HCT116 (cell line): ENCODE data around the gene ST7. TPM values are rescaled to one million over a fixed set of nuclear protein-coding genes. Genes with fewer than 3 reads are reported as not detected.

Experiments
- ATAC-seq: fragments of 200-7000 bp; cut with Tn5 transposase; 2 replicates; pipeline ENCODE4 v1.9.1; 2020; ENCODE audit warnings: mild to moderate bottlenecking, moderate library complexity
- BruUV-seq: library from RNA; stranded (reverse); fragments of 400-500 nt; replicated peaks from 2 replicates; lab custom pipeline; 2021; lab: Mats Ljungman, UMichigan
- CTCF ChIA-PET: fragments of 300-600 bp; sonication (Branson Sonifier 250); formaldehyde crosslinking; loops from one replicate; lab custom pipeline; 2021; ENCODE audit warnings: antibody characterized with exemption; lab: Charles Lee
- POLR2A ChIA-PET: fragments of 300-600, 350-600 bp; sonication (Branson Sonifier 250); formaldehyde crosslinking; loops from one replicate; lab custom pipeline; 2021; ENCODE audit warnings: antibody characterized with exemption; lab: Charles Lee
- RAD21 ChIA-PET, 2 experiments: fragments of 300-600 bp; sonication (Branson Sonifier 250); formaldehyde crosslinking; loops; one replicate each; lab custom pipeline; 2023; ENCODE audit warnings: low total read pairs in 2 of 2; ENCODE audit not compliant: uncharacterized antibody in 2 of 2, unreplicated experiment in 2 of 2, low non-redundant PET in 1 of 2; lab: Charles Lee
- DNase-seq: peaks from one replicate; pipeline ENCODE4 v3.0.0-alpha.2; 2010; ENCODE audit warnings: low read depth, low spot score
- H2AFZ ChIP-seq: fragments of 200-600 bp; shearing (Covaris generic), sonication (generic); 2 replicates; pipeline ENCODE4 v1.6.1; 2017; ENCODE audit warnings: low read depth, mixed run types, mixed read lengths, antibody characterized with exemption, low read length; ENCODE audit not compliant: poor library complexity, severe bottlenecking
- H3K27ac ChIP-seq: 2 replicates; pipeline ENCODE4 v1.5.1; 2012; ENCODE audit warnings: low read depth, low read length
- H3K27me3 ChIP-seq: fragments of 200-600 bp; sonication (generic); 2 replicates; pipeline ENCODE4 v1.6.1; 2016; ENCODE audit warnings: mixed run types, low read length, mixed read lengths; ENCODE audit not compliant: insufficient read depth
- H3K36me3 ChIP-seq, 2 experiments: fragments of 200-500 bp in 1 of 2; fragments of 200-600 bp in 1 of 2; sonication (Bioruptor generic) in 1 of 2; sonication (generic) in 1 of 2; 2 replicates each; pipeline versions ENCODE4 v1.5.1 to v1.6.1; 2014 to 2016; ENCODE audit warnings: low read length in 2 of 2, inconsistent platforms in 1 of 2, mixed read lengths in 1 of 2, mixed run types in 1 of 2; ENCODE audit not compliant: insufficient read depth in 2 of 2, control insufficient read depth in 1 of 2
- H3K4me1 ChIP-seq, 2 experiments: fragments of 200-600 bp in 1 of 2; sonication (generic) in 1 of 2; 2 replicates each; pipeline versions ENCODE4 v1.5.1 to v1.6.1; 2012 to 2017; ENCODE audit warnings: low read length in 2 of 2, inconsistent platforms in 1 of 2, mild to moderate bottlenecking in 1 of 2, mixed read lengths in 1 of 2, mixed run types in 1 of 2, moderate library complexity in 1 of 2; ENCODE audit not compliant: insufficient read depth in 2 of 2, control insufficient read depth in 1 of 2
- H3K4me2 ChIP-seq: fragments of 200-600 bp; sonication (generic); 2 replicates; pipeline ENCODE4 v1.6.1; 2017; ENCODE audit warnings: mixed run types, low read length, mixed read lengths
- H3K4me3 ChIP-seq, 2 experiments: fragments of 200-600 bp in 1 of 2; sonication (generic) in 1 of 2; replicated peaks in 1 of 2; 2 replicates each; pipeline ENCODE4 v1.5.1; 2011 to 2016; ENCODE audit warnings: low read length in 2 of 2, control low read depth in 1 of 2, low read depth in 1 of 2, mild to moderate bottlenecking in 1 of 2, mixed read lengths in 1 of 2, mixed run types in 1 of 2
- H3K79me2 ChIP-seq: fragments of 200-600 bp; sonication (generic); 2 replicates; pipeline ENCODE4 v1.6.1; 2017; ENCODE audit warnings: mild to moderate bottlenecking, mixed run types, low read length, moderate library complexity, mixed read lengths; ENCODE audit not compliant: insufficient read depth
- H3K9ac ChIP-seq: fragments of 200-600 bp; sonication (generic); 2 replicates; pipeline ENCODE4 v1.6.1; 2016; ENCODE audit warnings: low read length, mixed read lengths
- H3K9me2 ChIP-seq: fragments of 200-600 bp; sonication (generic), shearing (Covaris generic); 2 replicates; pipeline ENCODE4 v1.6.1; 2017; ENCODE audit warnings: mixed run types, mild to moderate bottlenecking, moderate library complexity; ENCODE audit not compliant: insufficient read depth
- H3K9me3 ChIP-seq, 2 experiments: fragments of 200-500 bp in 1 of 2; fragments of 200-600 bp in 1 of 2; sonication (Bioruptor generic) in 1 of 2; sonication (generic) in 1 of 2; 2 replicates each; pipeline ENCODE4 v1.6.1; 2014 to 2017; ENCODE audit warnings: low read length in 2 of 2, mixed read lengths in 2 of 2, inconsistent platforms in 1 of 2, low read depth in 1 of 2, mild to moderate bottlenecking in 1 of 2, mixed run types in 1 of 2, moderate library complexity in 1 of 2; ENCODE audit not compliant: control insufficient read depth in 1 of 2, insufficient read depth in 1 of 2
- H4K20me1 ChIP-seq: fragments of 200-600 bp; sonication (generic), shearing (Covaris generic); 2 replicates; pipeline ENCODE4 v1.6.1; 2017; ENCODE audit warnings: mixed run types, mild to moderate bottlenecking, moderate library complexity; ENCODE audit not compliant: insufficient read depth
- CEBPB ChIP-seq: IDR thresholded peaks from 2 replicates; pipeline ENCODE4 v1.6.1; 2012; ENCODE audit warnings: low read depth
- CTCF ChIP-seq, 3 experiments: fragments of 200-600 bp in 1 of 3; sonication (generic) in 1 of 3; IDR thresholded peaks in 2 of 3; conservative IDR thresholded peaks in 1 of 3; 2 replicates each; pipeline ENCODE4 v1.5.1; 2012 to 2017; ENCODE audit warnings: low read depth in 2 of 3, low read length in 2 of 3, antibody characterized with exemption in 1 of 3, borderline replicate concordance in 1 of 3, control low read depth in 1 of 3, mild to moderate bottlenecking in 1 of 3, mixed read lengths in 1 of 3, mixed run types in 1 of 3, moderate library complexity in 1 of 3; ENCODE audit not compliant: insufficient read depth in 1 of 3
- EGR1 ChIP-seq: IDR thresholded peaks from 2 replicates; pipeline ENCODE4 v1.6.1; 2012; ENCODE audit warnings: low read depth
- ELF1 ChIP-seq: IDR thresholded peaks from 2 replicates; pipeline ENCODE4 v1.6.1; 2012; ENCODE audit warnings: low read depth, borderline replicate concordance
- EZH2 ChIP-seq: fragments of 200-600 bp; sonication (generic); IDR thresholded peaks from 2 replicates; pipeline ENCODE4 v1.6.1; 2017; ENCODE audit warnings: antibody characterized with exemption, mixed run types
- EZH2phosphoT487 ChIP-seq: fragments of 200-600 bp; IDR thresholded peaks from 2 replicates; pipeline ENCODE4 v1.6.1; 2018; ENCODE audit warnings: antibody characterized with exemption, borderline replicate concordance
- POLR2AphosphoS5 ChIP-seq: IDR thresholded peaks from 2 replicates; pipeline ENCODE4 v1.6.1; 2011; ENCODE audit warnings: mild to moderate bottlenecking, low read depth, low read length, moderate library complexity
- REST ChIP-seq: IDR thresholded peaks from 2 replicates; pipeline ENCODE4 v1.6.1; 2012; ENCODE audit warnings: low read depth
- SRF ChIP-seq: IDR thresholded peaks from 2 replicates; pipeline ENCODE4 v1.6.1; 2012; ENCODE audit warnings: low read depth
- TCF7L2 ChIP-seq: IDR thresholded peaks from 2 replicates; pipeline ENCODE4 v1.7.0; 2011; ENCODE audit warnings: borderline replicate concordance, inconsistent platforms; ENCODE audit not compliant: insufficient read depth, insufficient read length; ENCODE audit errors: extremely low read depth
- intact Hi-C: fragments of 100-400 bp; cut with micrococcal nuclease; formaldehyde crosslinking; loops from 2 replicates; pipeline ENCODE4 v1.10.0; 2022
- total RNA-seq: library from RNA; stranded (reverse); gene quantifications from one replicate; pipeline ENCODE4 v1.2.1, GENCODE V29; 2021; ENCODE audit not compliant: unreplicated experiment
- TF ChIP-seq, protein P1 (sequence below): IDR thresholded peaks from 2 replicates; pipeline ENCODE4 v1.6.1; 2011; ENCODE audit warnings: mild to moderate bottlenecking, low read length, moderate library complexity; ENCODE audit not compliant: insufficient replicate concordance; ENCODE audit errors: extremely low read depth

The ST7 gene
- total RNA-seq, 1 experiment from 2014 or later, result 12.6 TPM

- H3K4me1 ChIP-seq, result no peaks in the 10 kb centered on the region
- no peak for DNase-seq
- no peaks in the 10 kb centered on the region for H3K9me3 ChIP-seq
- 0 out of 2 replicates have a peak, but pooled peaks cover 3% of the 10 kb centered on the region for H4K20me1 ChIP-seq
- H3K9ac ChIP-seq, result no peak overlapping the region
- CTCF ChIA-PET, result no interaction called here
- no peaks in the 10 kb centered on the region for H3K79me2 ChIP-seq
- POLR2A ChIA-PET, result no interaction called here
- ATAC-seq, result no peak
- H3K4me2 ChIP-seq, result no peak overlapping the region
- H2AFZ ChIP-seq, result no peak overlapping the region
- TF ChIP-seq EZH2 (no peak), ELF1 (no peak), CEBPB (no peak), SRF (no peak)
- RAD21 ChIA-PET, result no interaction called here
- H3K27ac ChIP-seq, result no peak overlapping the region
- H3K27me3 ChIP-seq, result no peaks in the 10 kb centered on the region
- no peak overlapping the region for H3K4me3 ChIP-seq
- no TSS peak for BruUV-seq
- peaks cover 5 to 18% of the 10 kb centered on the region in 2 experiments for H3K36me3 ChIP-seq
- no peaks in the 10 kb centered on the region for H3K9me2 ChIP-seq
- intact Hi-C loops, result no loop called here
Measured at GRCh38 chr7:116922545-116922944, 30.8 kb upstream of the ST7 start.

DNA sequence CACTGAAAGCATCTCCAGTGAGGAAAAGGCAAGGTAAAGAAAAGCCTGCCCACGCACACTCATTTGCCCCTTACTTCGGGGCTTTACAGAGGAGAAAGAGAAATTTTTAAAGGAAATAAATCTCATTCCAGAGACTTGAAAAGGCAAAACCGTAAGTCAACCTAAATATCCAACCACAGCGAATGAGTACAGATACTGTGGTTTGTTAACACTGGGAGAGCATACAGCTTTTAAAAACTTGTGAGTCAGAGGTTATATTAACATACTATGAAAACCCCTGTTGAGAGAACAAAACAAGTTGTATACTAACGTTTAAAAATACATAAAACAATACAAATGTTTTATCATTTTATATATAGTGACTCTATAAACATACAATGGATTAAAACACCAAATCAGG is 28.6 kb upstream of the ST7 start:
- Histone ChIP-seq H3K9me3 (no peaks in the 10 kb centered on the region), H4K20me1 (no peaks in the 10 kb centered on the region), H3K4me1 (peaks cover 0 to 2% of the 10 kb centered on the region in 2 experiments; a peak in 1 of 4 replicates), H3K9me2 (no peaks in the 10 kb centered on the region), H3K27ac (no peak overlapping the region), H3K36me3 (no peaks in the 10 kb centered on the region), H3K9ac (no peak overlapping the region), H3K27me3 (no peaks in the 10 kb centered on the region), H3K4me3 (no peak overlapping the region), H2AFZ (no peak overlapping the region), H3K79me2 (no peaks in the 10 kb centered on the region), H3K4me2 (no peak overlapping the region)
- ChIA-PET CTCF (no interaction called here), POLR2A (no interaction called here), RAD21 (no interaction called here)
- BruUV-seq, result no TSS peak
- intact Hi-C loops, result no loop called here
- ATAC-seq (no peak), DNase-seq (no peak)
- TF ChIP-seq EGR1 (no peak), SRF (no peak), EZH2 (no peak), CTCF (IDR thresholded peaks at IDR 0.05 in 2 of 3, conservative IDR thresholded peaks at IDR 0.05 in 1 of 3; ENCODE audit: borderline replicate concordance in 1 of 3, insufficient read depth in 1 of 3, low read depth in 2 of 3, low read length in 2 of 3) (no peak), REST (no peak), CEBPB (no peak), ELF1 (no peak), POLR2AphosphoS5 (no peak), TCF7L2 (no peak), EZH2phosphoT487 (no peak)
- TF ChIP-seq, protein P1, sequence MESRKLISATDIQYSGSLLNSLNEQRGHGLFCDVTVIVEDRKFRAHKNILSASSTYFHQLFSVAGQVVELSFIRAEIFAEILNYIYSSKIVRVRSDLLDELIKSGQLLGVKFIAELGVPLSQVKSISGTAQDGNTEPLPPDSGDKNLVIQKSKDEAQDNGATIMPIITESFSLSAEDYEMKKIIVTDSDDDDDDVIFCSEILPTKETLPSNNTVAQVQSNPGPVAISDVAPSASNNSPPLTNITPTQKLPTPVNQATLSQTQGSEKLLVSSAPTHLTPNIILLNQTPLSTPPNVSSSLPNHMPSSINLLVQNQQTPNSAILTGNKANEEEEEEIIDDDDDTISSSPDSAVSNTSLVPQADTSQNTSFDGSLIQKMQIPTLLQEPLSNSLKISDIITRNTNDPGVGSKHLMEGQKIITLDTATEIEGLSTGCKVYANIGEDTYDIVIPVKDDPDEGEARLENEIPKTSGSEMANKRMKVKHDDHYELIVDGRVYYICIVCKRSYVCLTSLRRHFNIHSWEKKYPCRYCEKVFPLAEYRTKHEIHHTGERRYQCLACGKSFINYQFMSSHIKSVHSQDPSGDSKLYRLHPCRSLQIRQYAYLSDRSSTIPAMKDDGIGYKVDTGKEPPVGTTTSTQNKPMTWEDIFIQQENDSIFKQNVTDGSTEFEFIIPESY, result no peak
